Endometrial microvascular endothelial cells (primary cell): Measurements from ENCODE around the gene SYCE3. TPM values are rescaled to one million over a fixed set of nuclear protein-coding genes. Genes with fewer than 3 reads are reported as not detected.
"Not testable (repeated sequence)": the region's sequence is repeated elsewhere in the genome, so short reads cannot be mapped to it uniquely, and the experiment has no call there.

Source experiments
- in situ Hi-C: cut with HindIII; loops from 2 replicates; pipeline ENCODE4 v1.10.0; 2017; ENCODE audit warnings: low sequenced_read_pairs, low pct_unique_long_range_greater_than_20kb; ENCODE audit errors: inconsistent ontology term
- total RNA-seq: library from RNA; depleted of rRNA; stranded (reverse); fragments of >200 nt; gene quantifications from one replicate; pipeline ENCODE4 v1.2.3, GENCODE V29; 2015; ENCODE audit errors: inconsistent ontology term

SYCE3 gene
- total RNA-seq, 1 donor from 2014 or later: not detected

- in situ Hi-C loops: no loop called here
Measured at GRCh38 chr22:50561401-50562358, 1.0 kb downstream of the SYCE3 start.

DNA sequence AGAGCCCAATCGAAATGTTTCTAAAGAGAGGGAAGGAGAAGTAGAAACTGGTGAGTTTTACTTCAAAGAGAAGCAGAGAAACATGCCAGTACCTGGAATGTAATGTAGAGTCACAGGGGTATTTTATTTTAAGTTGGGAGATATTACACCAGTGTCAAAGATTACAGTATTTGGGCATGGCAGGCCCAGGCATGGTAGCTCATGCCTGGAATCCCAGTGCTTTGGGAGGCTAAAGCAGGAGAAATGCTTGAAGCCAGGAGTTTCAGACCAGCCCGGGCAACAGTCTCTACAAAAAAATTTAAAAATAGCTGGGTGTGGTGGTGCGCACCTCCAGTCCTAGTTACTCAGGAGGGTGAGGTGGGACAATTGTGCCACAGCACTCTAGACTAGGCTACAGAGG, 2.7 kb downstream of the SYCE3 start:
- in situ Hi-C loops: no loop called here

- in situ Hi-C loops: no loop called here
Measured at GRCh38 chr22:50556703-50557102, 6.0 kb downstream of the SYCE3 start.

- in situ Hi-C loops: no loop called here
Measured at GRCh38 chr22:50553310-50553709, 9.4 kb downstream of the SYCE3 start.

DNA sequence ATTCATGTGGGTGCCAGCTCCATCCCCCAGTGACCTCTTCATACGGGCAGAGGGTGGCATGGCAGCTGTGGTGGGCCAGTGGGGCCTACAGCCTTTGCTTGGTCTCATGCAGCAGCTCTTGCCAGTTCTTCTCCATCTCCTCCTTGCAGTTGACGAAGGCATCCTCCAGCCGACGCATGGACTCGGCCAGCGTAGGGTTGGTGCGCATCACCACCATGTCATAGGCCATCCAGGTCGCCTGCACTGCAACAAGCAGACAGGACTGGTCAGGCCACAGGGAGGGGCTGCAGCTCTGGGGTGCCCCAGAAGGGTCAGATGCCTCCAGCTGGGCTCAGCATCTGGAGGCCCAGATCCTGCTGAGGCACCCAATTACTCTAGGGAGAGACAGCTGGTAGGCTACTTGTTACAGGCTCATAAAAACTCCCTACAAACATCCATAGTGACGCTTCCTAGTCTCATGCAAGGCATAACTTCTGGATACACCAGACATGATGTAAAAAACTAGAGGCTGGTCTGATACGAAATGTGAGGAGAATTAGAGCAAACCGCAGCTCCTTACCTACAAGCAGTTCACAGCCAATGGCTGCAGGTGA, 11.5 kb downstream of the SYCE3 start:
- in situ Hi-C loops: no loop called here

DNA sequence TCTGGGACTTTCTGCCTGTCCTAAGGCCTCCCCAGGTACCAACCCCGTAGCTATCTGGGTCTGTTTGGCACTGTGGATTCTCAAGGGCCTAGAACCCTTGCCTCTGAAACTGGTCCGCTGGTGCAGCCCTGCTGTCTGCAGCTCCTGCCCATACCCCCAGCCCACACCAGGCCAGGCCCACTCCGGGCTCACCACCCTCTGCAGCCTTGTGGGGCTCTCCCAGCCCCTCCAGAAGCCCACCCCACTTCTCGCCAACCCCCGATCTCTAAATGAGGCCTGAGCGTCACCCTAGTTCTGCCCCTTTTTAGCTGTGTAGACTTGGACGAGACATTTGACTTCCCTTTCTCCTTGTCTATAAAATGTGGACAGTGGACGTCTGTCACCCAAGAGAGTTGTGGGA, 12.3 kb downstream of the SYCE3 start:
- in situ Hi-C loops: no loop called here

GRCh38 chr22:50548921-50549790, 13.6 kb downstream of the SYCE3 start:
- in situ Hi-C loops: no loop called here

- in situ Hi-C loops: no loop called here
Measured at GRCh38 chr22:50548040-50548920, 14.4 kb downstream of the SYCE3 start.

- in situ Hi-C loops: no loop called here
Measured at GRCh38 chr22:50547263-50547985, 15.3 kb downstream of the SYCE3 start.

DNA sequence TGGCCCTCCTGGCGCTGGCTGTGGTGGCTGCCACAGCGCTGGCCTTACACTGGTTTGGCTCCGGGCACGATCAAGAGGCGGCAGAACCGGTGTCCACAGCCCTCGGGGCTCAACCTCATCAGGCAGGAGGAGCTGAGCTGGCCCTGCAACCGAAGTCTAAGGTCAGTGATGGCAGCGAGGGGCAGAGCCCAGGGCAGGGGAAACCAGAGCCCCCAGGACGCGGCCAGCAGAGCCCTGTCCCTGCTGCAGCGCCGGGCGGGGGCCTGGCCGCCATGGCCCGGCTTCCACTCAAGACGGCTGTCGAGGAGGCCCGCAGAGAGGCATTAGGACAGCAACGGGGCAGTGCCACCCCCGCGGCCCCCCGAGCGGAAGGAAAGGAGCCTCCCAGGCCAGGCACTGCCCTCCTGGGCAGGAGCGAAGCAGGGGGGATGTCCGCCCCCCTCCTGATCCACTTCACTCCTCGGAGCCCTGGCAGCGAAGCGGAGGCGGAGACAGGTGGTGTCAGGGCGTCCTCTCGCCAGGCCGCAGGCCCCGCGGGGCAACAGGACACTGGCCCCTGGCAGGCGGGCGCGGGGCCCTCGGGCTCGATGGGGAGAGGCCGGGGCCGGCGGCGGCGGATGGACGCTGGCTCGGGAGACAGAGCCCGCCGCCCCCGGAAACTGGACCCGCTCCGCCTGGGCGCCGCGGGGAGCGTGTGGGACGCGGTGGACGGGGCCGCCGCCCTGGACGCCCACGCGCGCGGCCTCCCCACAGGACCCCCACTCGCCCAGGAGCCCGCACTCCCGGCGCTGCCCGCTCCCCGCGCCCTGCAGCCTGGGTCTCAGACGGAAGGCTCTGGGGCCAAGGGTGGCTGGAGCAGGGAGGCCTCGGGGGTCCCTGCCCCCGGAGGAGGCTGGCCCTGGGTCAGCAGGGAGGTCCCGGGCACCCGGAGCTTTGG, 16.1 kb downstream of the SYCE3 start:
- in situ Hi-C loops: no loop called here

DNA sequence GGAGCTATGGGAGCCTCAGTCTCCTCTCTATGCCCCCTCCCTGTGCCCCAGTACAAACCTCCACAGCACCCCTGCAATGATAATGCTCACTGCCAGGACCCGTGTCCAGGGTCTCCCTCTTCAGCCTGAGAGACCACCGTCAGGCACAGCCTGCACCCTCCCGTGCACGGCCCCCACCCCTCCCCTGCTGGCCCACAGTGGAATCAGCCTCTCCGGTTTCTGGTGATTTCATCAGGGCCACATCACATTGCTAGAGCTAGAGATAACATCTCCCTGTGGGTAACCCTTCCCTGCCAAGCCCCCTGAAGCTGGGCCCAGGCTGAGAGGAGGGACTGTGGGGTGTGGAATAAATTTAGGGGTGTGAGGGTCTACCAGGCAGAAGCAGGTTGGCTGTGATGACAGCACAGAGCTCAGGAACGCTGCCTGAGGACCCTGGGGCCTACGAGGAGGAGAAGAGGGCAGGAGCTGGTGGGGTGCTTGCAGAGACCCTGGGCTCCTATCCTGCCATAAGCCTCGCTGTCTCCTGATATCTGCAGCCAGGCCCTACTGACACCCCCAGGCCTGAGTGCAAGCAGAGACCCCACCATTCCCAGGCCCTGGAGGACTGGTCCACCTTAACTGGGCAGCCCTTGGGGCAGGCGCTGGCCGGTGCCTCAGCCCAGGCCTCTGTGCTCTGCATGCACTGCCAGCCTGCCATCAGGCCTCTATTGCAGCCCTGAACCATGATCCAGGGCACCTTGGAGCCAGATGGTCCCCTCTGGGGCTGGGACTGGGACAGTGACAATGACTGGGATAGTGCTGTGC, 17.0 kb downstream of the SYCE3 start, which contains the start of gene KLHDC7B:
TSS of gene KLHDC7B (plus strand) at position 378 of the 804 bp plus-strand sequence. CDS start at position 723, 345 bp downstream.
- in situ Hi-C loops: no loop called here

DNA sequence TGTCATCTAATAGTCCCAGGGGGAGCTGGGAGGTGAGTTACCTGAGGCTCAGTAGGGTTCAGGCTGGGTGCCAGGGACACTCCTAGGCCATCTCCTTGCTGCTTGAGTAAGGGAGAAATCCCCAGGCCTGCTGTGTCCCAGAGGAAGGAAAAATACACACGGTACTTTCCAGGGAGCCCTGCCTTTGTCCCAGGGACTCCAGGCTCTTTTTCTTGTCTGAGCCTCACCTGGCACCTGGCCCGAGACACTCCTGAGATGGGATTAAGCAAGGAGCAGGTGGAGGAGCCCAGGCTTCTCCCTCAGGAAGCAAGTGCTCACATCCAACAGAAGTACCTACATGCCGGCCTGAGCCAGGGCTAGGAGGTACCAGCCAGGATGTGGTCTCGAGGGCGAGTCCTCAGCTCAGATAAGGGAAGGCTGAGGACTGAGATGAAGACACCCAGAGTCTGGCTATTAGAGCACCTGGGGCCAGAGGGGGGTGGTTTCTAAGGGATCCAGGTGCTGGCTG, 17.9 kb downstream of the SYCE3 start:
- in situ Hi-C loops: no loop called here

DNA sequence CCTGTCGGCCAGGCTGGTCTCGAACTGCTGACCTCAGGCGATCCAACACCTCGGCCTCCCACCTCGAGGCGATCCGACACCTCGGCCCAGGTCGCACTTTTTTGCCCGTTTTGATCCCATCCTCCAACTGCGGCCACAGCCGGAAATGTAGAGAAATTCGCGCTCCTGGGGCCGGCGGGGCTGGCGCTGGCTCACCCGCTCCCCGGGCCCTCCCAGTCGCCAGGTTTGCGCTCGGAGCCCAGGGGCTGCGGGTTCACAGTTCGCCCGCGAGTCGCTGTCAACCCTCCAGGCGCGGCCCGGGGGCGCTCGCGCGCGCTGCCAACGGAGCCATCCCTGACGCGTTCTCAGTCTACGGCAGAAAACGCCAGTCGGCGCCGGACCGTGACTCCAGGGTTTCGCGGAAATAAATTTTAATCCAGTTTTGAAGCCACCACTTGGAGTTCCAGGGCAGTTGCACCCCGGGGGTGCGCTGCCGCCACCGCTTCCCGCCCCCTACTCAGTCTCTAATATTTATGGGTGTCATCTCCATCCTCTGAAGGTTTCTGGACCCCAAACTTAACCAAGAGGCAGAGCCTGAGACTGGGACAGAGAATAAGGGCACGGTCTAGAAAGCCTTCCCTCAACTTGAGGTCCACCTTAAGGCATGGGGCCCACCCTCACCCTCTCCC, 18.5 kb downstream of the SYCE3 start:
- in situ Hi-C loops: no loop called here

GRCh38 chr22:50542416-50542927, 20.2 kb downstream of the SYCE3 start:
- in situ Hi-C loops: no loop called here

DNA sequence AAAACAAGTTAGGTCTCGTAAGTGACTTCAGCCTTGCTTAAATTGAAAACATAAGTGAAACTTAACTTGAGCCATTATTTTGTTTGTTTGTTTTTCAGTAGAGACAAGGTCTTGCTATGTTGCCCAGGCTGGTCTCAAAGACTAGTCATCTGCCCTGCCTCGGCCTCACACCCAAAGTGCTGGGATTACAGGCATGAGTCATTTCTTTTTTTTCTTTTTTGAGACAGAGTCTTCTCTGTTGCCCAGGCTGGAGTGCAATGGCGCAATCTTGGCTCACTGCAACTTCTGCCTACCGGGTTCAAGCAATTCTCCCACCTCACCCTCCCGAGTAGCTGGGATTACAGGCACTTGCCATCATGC, 21.1 kb downstream of the SYCE3 start:
- in situ Hi-C loops: not testable (repeated sequence)
